Measurements from ENCODE around the gene DKK1.

DNA sequence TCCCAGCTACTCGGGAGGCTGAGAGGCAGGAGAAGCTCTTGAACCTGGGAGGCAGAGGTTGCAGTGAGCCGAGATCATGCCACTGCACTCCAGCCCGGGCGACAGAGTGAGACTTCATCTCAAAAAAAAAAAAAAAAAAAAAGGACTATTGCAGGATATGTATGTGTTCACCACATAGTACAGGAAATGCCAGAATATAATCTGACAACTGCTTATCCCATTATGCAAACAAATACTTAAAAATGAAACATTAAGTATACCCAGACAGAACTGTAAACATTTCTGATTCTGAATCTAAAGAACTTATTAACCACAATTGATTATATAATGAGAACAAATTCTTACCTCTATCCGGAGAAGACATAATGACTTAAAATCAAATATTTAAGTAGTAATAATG lies 18.7 kb downstream of the DKK1 start:
- TF ChIP-seq CTCF (IDR thresholded peaks at IDR 0.05) (no peak), POLR2A (IDR thresholded peaks at IDR 0.05) (no peak)

Data from tibial nerve (tissue), 3 donors.